Parathyroid adenoma (tissue), 2 donors: ENCODE data around the gene MAPK8IP1.

Experiments
- H2AFZ ChIP-seq: fragments of 300-600 bp; sonication (generic); one replicate; pipeline ENCODE4 v1.7.0; 2017; ENCODE audit warnings: antibody characterized with exemption, mild to moderate bottlenecking
- H3K27ac ChIP-seq: fragments of 300-600 bp; sonication (generic); one replicate; pipeline ENCODE4 v1.7.0; 2017
- H3K27me3 ChIP-seq: fragments of 300-600 bp; sonication (generic); one replicate; pipeline ENCODE4 v1.7.0; 2017; ENCODE audit warnings: low read length; ENCODE audit not compliant: control insufficient read depth, insufficient read depth
- H3K36me3 ChIP-seq: fragments of 300-600 bp; sonication (generic); one replicate; pipeline ENCODE4 v1.7.0; 2017; ENCODE audit warnings: low read length; ENCODE audit not compliant: control insufficient read depth, insufficient read depth
- H3K4me1 ChIP-seq: fragments of 300-600 bp; sonication (generic); one replicate; pipeline ENCODE4 v1.7.0; 2017; ENCODE audit warnings: control low read depth
- H3K4me2 ChIP-seq: fragments of 300-600 bp; sonication (generic); one replicate; pipeline ENCODE4 v1.7.0; 2017; ENCODE audit warnings: low read length
- H3K4me3 ChIP-seq: fragments of 300-600 bp; sonication (generic); one replicate; pipeline ENCODE4 v1.7.0; 2017; ENCODE audit warnings: low read depth, low read length
- H3K79me2 ChIP-seq: fragments of 300-600 bp; sonication (generic); one replicate; pipeline ENCODE4 v1.7.0; 2017; ENCODE audit warnings: control low read depth
- H3K9ac ChIP-seq: fragments of 300-600 bp; sonication (generic); one replicate; pipeline ENCODE4 v1.7.0; 2017; ENCODE audit warnings: mild to moderate bottlenecking
- H3K9me3 ChIP-seq: fragments of 300-600 bp; sonication (generic); one replicate; pipeline ENCODE4 v1.7.0; 2017; ENCODE audit warnings: low read length; ENCODE audit not compliant: control insufficient read depth
- CTCF ChIP-seq: fragments of 300-600 bp; sonication (generic); IDR thresholded peaks from one replicate; pipeline ENCODE4 v1.7.0; 2017; ENCODE audit warnings: antibody characterized with exemption, mild to moderate bottlenecking
- donor health status: primary hyperparathyroidism.

The MAPK8IP1 gene

DNA sequence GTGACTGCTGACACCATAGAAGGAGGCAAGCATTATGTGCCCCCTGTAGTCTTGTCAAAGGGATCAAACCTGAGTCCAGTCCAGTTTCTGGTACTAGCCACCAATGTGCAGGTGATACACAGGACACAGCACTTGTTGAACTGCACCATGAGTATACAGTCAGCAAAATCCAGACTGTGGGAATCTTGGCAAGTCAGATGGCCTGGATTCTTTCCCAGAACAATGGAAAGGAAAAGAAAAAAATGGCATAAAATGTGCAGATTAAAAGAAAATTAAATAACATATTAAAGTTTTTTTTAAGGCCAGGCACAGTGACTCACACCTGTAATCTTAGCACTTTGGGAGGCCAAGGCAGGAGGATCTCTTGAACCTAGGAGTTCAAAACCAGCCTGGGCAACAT, 21.4 kb upstream of the MAPK8IP1 start:
- no peak overlapping the region for H3K27ac ChIP-seq
- H3K4me2 ChIP-seq = no peak overlapping the region
- no peaks in the 10 kb centered on the region for H3K27me3 ChIP-seq
- H3K36me3 ChIP-seq = no peaks in the 10 kb centered on the region
- H3K79me2 ChIP-seq = no peaks in the 10 kb centered on the region
- peaks cover 5% of the 10 kb centered on the region for H3K4me1 ChIP-seq
- no peak overlapping the region for H2AFZ ChIP-seq
- H3K9me3 ChIP-seq = no peaks in the 10 kb centered on the region
- H3K4me3 ChIP-seq = no peak overlapping the region
- TF ChIP-seq CTCF = no peak
- H3K9ac ChIP-seq = no peak overlapping the region

DNA sequence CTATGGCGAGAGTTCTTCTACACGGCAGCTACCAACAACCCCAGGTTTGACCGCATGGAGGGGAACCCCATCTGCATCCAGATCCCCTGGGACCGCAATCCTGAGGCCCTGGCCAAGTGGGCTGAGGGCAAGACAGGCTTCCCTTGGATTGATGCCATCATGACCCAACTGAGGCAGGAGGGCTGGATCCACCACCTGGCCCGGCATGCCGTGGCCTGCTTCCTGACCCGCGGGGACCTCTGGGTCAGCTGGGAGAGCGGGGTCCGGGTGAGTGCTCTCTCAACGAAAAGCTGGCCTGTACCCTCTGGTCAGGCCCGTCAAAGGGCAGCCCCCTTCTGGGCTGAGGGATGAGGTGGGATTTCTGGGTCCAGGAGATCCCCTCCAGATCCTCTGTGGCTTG, 15.9 kb upstream of the MAPK8IP1 start:
- no peak overlapping the region for H3K27ac ChIP-seq
- no peak overlapping the region for H3K4me2 ChIP-seq
- H3K9me3 ChIP-seq = no peaks in the 10 kb centered on the region
- no peaks in the 10 kb centered on the region for H3K79me2 ChIP-seq
- H3K4me1 ChIP-seq = no peaks in the 10 kb centered on the region
- H2AFZ ChIP-seq = no peak overlapping the region
- H3K4me3 ChIP-seq = no peak overlapping the region
- no peaks in the 10 kb centered on the region for H3K27me3 ChIP-seq
- TF ChIP-seq CTCF = no peak
- no peaks in the 10 kb centered on the region for H3K36me3 ChIP-seq
- H3K9ac ChIP-seq = no peak overlapping the region

- no peak for TF ChIP-seq CTCF
- H3K9ac ChIP-seq = no peak overlapping the region
- H3K27ac ChIP-seq = no peak overlapping the region
- H3K4me1 ChIP-seq = no peaks in the 10 kb centered on the region
- no peak overlapping the region for H3K4me3 ChIP-seq
- no peaks in the 10 kb centered on the region for H3K9me3 ChIP-seq
- H2AFZ ChIP-seq = no peak overlapping the region
- H3K27me3 ChIP-seq = no peaks in the 10 kb centered on the region
- H3K79me2 ChIP-seq = no peaks in the 10 kb centered on the region
- no peaks in the 10 kb centered on the region for H3K36me3 ChIP-seq
- H3K4me2 ChIP-seq = no peak overlapping the region
These were observed 14.7 kb upstream of the MAPK8IP1 start for GRCh38 chr11:45870706-45871105.

DNA sequence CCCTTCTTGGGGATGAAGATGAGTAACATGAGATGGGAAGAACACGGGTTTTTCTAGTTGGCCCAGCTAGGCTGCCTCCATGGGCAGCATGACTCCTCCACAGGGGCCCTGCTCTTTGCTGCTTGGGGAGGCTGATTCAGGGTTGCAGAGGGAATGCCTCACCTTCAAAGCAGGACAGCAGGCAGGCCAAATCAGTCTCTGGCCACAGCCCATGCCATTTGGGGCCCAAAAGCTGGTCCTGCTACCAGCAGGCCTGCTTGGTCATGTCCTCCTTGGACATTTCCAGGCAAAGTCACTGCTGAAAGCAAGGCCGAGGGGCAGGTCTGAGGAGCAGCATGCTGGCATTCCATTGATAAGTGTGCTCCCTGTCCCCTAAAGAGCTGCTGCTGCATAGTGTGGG, 13.8 kb upstream of the MAPK8IP1 start:
- Histone ChIP-seq H3K4me2 (no peak overlapping the region), H3K9me3 (no peaks in the 10 kb centered on the region), H3K27ac (no peak overlapping the region), H3K9ac (no peak overlapping the region), H3K4me1 (no peaks in the 10 kb centered on the region), H3K36me3 (no peaks in the 10 kb centered on the region), H3K79me2 (no peaks in the 10 kb centered on the region), H3K4me3 (no peak overlapping the region), H3K27me3 (no peaks in the 10 kb centered on the region), H2AFZ (no peak overlapping the region)
- TF ChIP-seq CTCF = no peak

DNA sequence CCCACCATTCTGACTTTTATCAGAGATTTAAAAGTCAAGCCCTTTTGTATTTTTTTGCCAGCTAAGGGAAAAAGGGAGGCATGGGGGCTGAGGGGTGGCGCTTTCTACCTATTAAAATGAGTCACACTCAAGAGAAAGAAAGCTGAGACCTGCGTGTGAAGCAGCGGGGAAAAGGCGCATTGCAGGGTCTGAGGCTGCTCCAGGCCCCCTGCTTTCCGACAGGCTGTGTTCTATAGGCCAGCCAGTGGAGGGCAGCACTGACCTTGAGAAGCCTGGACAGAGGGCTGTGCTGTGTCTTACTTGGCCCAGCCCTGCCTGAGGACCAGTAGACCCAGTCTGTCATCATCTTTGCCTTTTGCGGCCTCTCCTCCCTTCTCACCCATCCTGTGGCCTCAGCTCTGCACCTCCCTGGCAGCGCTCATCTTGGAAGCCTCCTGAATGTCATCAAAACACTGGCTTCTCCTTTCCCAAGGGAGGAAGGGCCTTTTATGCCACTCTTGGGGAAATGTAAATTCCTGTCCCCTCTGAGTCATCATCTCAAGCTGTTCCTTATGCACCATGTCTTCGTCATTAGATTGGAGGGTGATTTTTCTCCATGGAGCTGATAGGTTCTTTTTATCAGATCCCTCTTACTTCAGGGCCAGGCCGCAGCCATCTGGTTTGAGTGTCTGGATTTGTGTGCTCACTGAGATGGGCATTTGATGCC, 12.6 kb upstream of the MAPK8IP1 start:
- H3K4me2 ChIP-seq = no peak overlapping the region
- no peaks in the 10 kb centered on the region for H3K27me3 ChIP-seq
- no peaks in the 10 kb centered on the region for H3K9me3 ChIP-seq
- H3K79me2 ChIP-seq = no peaks in the 10 kb centered on the region
- no peak overlapping the region for H2AFZ ChIP-seq
- no peak overlapping the region for H3K4me3 ChIP-seq
- H3K36me3 ChIP-seq = no peaks in the 10 kb centered on the region
- H3K4me1 ChIP-seq = no peaks in the 10 kb centered on the region
- H3K27ac ChIP-seq = no peak overlapping the region
- H3K9ac ChIP-seq = no peak overlapping the region
- peak; percentile 51 for TF ChIP-seq CTCF
